ENCODE data around the gene ARHGAP27. TPM values are rescaled to one million over a fixed set of nuclear protein-coding genes. Genes with fewer than 3 reads are reported as not detected.

The ARHGAP27 gene
- total and polyA plus RNA-seq, 2 of the 4 experiments (the other 2 are of a cell fraction) = under 0.01 to 0.89 TPM

DNA sequence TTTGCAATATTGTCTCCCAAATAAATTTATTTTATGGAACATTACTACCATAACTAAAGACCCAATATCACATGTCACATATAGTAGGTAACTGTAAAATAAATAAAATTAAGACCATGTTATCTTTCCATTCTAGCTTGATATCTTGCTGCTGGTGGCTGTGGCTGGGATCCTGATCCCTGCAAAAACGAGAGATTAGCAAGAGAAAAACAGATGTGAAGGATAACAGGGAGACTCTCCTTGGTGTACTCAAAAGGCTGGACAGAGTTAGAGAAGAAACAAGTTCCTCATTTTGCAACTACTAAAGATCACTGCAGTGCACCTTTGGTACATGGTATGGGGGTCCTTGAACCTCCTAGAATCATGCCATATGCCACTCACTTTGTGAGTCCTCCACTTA lies 49.7 kb downstream of the ARHGAP27 start:
- ChIA-PET POLR2A (ENCODE audit: unreplicated experiment) (interaction anchor here (0.7 kb wide), 1 partner anchor 103 kb away, joined by 3 read pairs; no protein-coding TSS in a partner anchor), CTCF (interaction anchor here (1.1 to 1.3 kb wide), 2 partner anchors 106 to 248 kb away, joined by 3 to 6 read pairs; partner anchors contain the start of gene ACBD4)
- H3K27me3 ChIP-seq (ENCODE audit: control insufficient read depth, insufficient read depth, low read length) = peaks cover 4% of the 10 kb centered on the region; the same call in 1 of the 2 replicates
- H2BK120ac ChIP-seq (ENCODE audit: low read depth, low read length) = peak overlapping the region; percentile 35
- H3K9me3 ChIP-seq (ENCODE audit: control insufficient read depth, insufficient read depth, low read length) = no peaks in the 10 kb centered on the region
- H3K9me1 ChIP-seq (ENCODE audit: insufficient read depth, low read length) = peaks cover 10% of the 10 kb centered on the region; the same call in 1 of the 2 replicates
- peak overlapping the region; percentile 86 for H2AK9ac ChIP-seq (replicated peaks; ENCODE audit: low read depth, low read length, poor library complexity)
- peak overlapping the region; percentile 59 for H2BK20ac ChIP-seq (ENCODE audit: low read depth, low read length)
- WGBS, 2 experiments (ENCODE audit: extremely low coverage in 2 of 2, insufficient read length in 1 of 2) = 83% methylated on average over 1 of the region's 1 CpG; no CpG with 5 or more reads in 1 of the 2 experiments
- H3K4me2 ChIP-seq (ENCODE audit: low read depth, low read length) = no peak overlapping the region
- dilution Hi-C loops (cut with HindIII; ENCODE audit: low sequenced_read_pairs, unreplicated experiment) (no loop called here), in situ Hi-C loops (cut with MboI; ENCODE audit: low sequenced_read_pairs) (no loop called here), intact Hi-C loops (cut with micrococcal nuclease) (no loop called here)
- no peaks in the 10 kb centered on the region for H3K36me3 ChIP-seq (ENCODE audit: control insufficient read depth, insufficient read depth, low read length)
- no peak overlapping the region for H3K14ac ChIP-seq (replicated peaks; ENCODE audit: low read depth, low read length)
- H3K4ac ChIP-seq (ENCODE audit: low read depth, low read length) = peak overlapping the region; percentile 62
- no peak overlapping the region for H3K23ac ChIP-seq (ENCODE audit: low read depth, low read length)
- no peak overlapping the region for H4K5ac ChIP-seq (ENCODE audit: low read depth, low read length)
- H3K79me1 ChIP-seq (ENCODE audit: low read depth in 1 of 2, low read length in 2 of 2) = no peaks in the 10 kb centered on the region
- H2AFZ ChIP-seq (replicated peaks; ENCODE audit: low read length, poor library complexity) = no peak overlapping the region
- ATAC-seq (ENCODE audit: low read depth) (no peak), DNase-seq (no peak)
- no peak overlapping the region; the same call in 1 of the 2 replicates for H3K56ac ChIP-seq (ENCODE audit: extremely low read depth, insufficient read depth, low read length)
- H3K18ac ChIP-seq (ENCODE audit: low read depth, low read length) = no peak overlapping the region; the same call in 1 of the 2 replicates
- H3K9ac ChIP-seq (ENCODE audit: low read depth, low read length) = no peak overlapping the region
- 0 out of 2 replicates have a peak overlapping the region, but pooled peaks have one; percentile 6 for H4K91ac ChIP-seq (ENCODE audit: insufficient read depth, low read depth, low read length)
- no peak overlapping the region for H3K27ac ChIP-seq (ENCODE audit: insufficient read depth, low read length)
- 0 out of 2 replicates have a peak overlapping the region, but pooled peaks have one; percentile 33 for H2AK5ac ChIP-seq (ENCODE audit: low read depth, low read length)
- no peak overlapping the region for H3K4me3 ChIP-seq (ENCODE audit: insufficient read depth, low read depth, low read length)
- peaks cover 5% of the 10 kb centered on the region; the same call in 1 of the 2 replicates for H3K4me1 ChIP-seq (ENCODE audit: control insufficient read depth, insufficient read depth, low read length)
- no peak overlapping the region for H4K8ac ChIP-seq (ENCODE audit: low read depth in 2 of 2, low read length in 2 of 2)
- BruUV-seq (replicated peaks) = no TSS peak
- H2BK15ac ChIP-seq (ENCODE audit: low read depth, low read length) = peak overlapping the region; percentile 44; the same call in 1 of the 3 replicates
- no peaks in the 10 kb centered on the region for H4K20me1 ChIP-seq (ENCODE audit: insufficient read depth, low read length)
- TF ChIP-seq RAD21 (IDR thresholded peaks at IDR 0.05; ENCODE audit: low read length) = no peak
- TF ChIP-seq RCOR1 (IDR thresholded peaks at IDR 0.05; ENCODE audit: insufficient replicate concordance, low read length) = no peak
- no peak for TF ChIP-seq CHD1 (IDR thresholded peaks at IDR 0.05; ENCODE audit: low read depth, low read length)
- TF ChIP-seq, protein P1, sequence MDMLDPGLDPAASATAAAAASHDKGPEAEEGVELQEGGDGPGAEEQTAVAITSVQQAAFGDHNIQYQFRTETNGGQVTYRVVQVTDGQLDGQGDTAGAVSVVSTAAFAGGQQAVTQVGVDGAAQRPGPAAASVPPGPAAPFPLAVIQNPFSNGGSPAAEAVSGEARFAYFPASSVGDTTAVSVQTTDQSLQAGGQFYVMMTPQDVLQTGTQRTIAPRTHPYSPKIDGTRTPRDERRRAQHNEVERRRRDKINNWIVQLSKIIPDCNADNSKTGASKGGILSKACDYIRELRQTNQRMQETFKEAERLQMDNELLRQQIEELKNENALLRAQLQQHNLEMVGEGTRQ (IDR thresholded peaks at IDR 0.05; ENCODE audit: low read depth, low read length) = no peak
- no peak for TF ChIP-seq CEBPB (IDR thresholded peaks at IDR 0.05; ENCODE audit: low read depth, low read length)
- no peak for TF ChIP-seq NFE2L2 (IDR thresholded peaks at IDR 0.05; ENCODE audit: low read depth, low read length)
- no peak overlapping the region for H2BK5ac ChIP-seq (ENCODE audit: low read depth, low read length, poor library complexity, severe bottlenecking)

Measured in IMR-90 (cell line).